GM18870 (cell line): ENCODE measurements around the gene PLA2G3.
"Not testable (repeated sequence)": the region's sequence is repeated elsewhere in the genome, so short reads cannot be mapped to it uniquely, and the experiment has no call there.

Experiments used
- ATAC-seq: cut with Tn5 transposase; IDR thresholded peaks from one replicate; pipeline ENCODE4 v1.9.1; 2021; ENCODE audit warnings: moderate library complexity; ENCODE audit not compliant: unreplicated experiment

Gene PLA2G3

GRCh38 chr22:31139866-31140716 is at the start of gene PLA2G3:
Gene PLA2G3, minus strand, starts transcription at chr22:31140508. Its CDS starts 154 bp downstream, at chr22:31140354.
- no peak for ATAC-seq

- ATAC-seq, result no peak
Measured at GRCh38 chr22:31187627-31188026, 47.3 kb upstream of the PLA2G3 start.

GRCh38 chr22:31185056-31185455 is 44.7 kb upstream of the PLA2G3 start:
- ATAC-seq, result no peak

- ATAC-seq, result no peak
Measured at GRCh38 chr22:31184015-31184414, 43.7 kb upstream of the PLA2G3 start.

GRCh38 chr22:31179345-31179744 is 39.0 kb upstream of the PLA2G3 start:
- ATAC-seq, result no peak

GRCh38 chr22:31178859-31179258 is 38.6 kb upstream of the PLA2G3 start:
- ATAC-seq, result no peak

GRCh38 chr22:31177420-31178162 is 37.3 kb upstream of the PLA2G3 start:
- ATAC-seq, result no peak

GRCh38 chr22:31176923-31177322 is 36.6 kb upstream of the PLA2G3 start:
- ATAC-seq, result no peak

- no peak for ATAC-seq
Measured at GRCh38 chr22:31173386-31174145, 33.3 kb upstream of the PLA2G3 start.

GRCh38 chr22:31171734-31172133 is 31.4 kb upstream of the PLA2G3 start:
- not testable (repeated sequence) for ATAC-seq

GRCh38 chr22:31170971-31171370 is 30.7 kb upstream of the PLA2G3 start:
- ATAC-seq, result no peak

- no peak for ATAC-seq
Measured at GRCh38 chr22:31162015-31162765, 21.9 kb upstream of the PLA2G3 start.

- ATAC-seq, result no peak
Measured at GRCh38 chr22:31161386-31161785, 21.1 kb upstream of the PLA2G3 start.

GRCh38 chr22:31160328-31160978 is 20.1 kb upstream of the PLA2G3 start:
- no peak for ATAC-seq

- ATAC-seq, result no peak
Measured at GRCh38 chr22:31155422-31155821, 15.1 kb upstream of the PLA2G3 start.

GRCh38 chr22:31154975-31155374 is 14.7 kb upstream of the PLA2G3 start:
- ATAC-seq, result no peak

GRCh38 chr22:31153357-31153756 is 13.0 kb upstream of the PLA2G3 start:
- ATAC-seq, result no peak

- ATAC-seq, result no peak
Measured at GRCh38 chr22:31151872-31152271, 11.6 kb upstream of the PLA2G3 start.

GRCh38 chr22:31150615-31151014 is 10.3 kb upstream of the PLA2G3 start:
- ATAC-seq, result no peak

- ATAC-seq, result no peak
Measured at GRCh38 chr22:31148953-31149627, 8.8 kb upstream of the PLA2G3 start.
